ENCODE data around the gene BIRC6.
"Not testable (repeated sequence)": the region's sequence is repeated elsewhere in the genome, so short reads cannot be mapped to it uniquely, and the experiment has no call there.

Gene BIRC6, protein sequence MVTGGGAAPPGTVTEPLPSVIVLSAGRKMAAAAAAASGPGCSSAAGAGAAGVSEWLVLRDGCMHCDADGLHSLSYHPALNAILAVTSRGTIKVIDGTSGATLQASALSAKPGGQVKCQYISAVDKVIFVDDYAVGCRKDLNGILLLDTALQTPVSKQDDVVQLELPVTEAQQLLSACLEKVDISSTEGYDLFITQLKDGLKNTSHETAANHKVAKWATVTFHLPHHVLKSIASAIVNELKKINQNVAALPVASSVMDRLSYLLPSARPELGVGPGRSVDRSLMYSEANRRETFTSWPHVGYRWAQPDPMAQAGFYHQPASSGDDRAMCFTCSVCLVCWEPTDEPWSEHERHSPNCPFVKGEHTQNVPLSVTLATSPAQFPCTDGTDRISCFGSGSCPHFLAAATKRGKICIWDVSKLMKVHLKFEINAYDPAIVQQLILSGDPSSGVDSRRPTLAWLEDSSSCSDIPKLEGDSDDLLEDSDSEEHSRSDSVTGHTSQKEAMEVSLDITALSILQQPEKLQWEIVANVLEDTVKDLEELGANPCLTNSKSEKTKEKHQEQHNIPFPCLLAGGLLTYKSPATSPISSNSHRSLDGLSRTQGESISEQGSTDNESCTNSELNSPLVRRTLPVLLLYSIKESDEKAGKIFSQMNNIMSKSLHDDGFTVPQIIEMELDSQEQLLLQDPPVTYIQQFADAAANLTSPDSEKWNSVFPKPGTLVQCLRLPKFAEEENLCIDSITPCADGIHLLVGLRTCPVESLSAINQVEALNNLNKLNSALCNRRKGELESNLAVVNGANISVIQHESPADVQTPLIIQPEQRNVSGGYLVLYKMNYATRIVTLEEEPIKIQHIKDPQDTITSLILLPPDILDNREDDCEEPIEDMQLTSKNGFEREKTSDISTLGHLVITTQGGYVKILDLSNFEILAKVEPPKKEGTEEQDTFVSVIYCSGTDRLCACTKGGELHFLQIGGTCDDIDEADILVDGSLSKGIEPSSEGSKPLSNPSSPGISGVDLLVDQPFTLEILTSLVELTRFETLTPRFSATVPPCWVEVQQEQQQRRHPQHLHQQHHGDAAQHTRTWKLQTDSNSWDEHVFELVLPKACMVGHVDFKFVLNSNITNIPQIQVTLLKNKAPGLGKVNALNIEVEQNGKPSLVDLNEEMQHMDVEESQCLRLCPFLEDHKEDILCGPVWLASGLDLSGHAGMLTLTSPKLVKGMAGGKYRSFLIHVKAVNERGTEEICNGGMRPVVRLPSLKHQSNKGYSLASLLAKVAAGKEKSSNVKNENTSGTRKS (N-terminal part only)

GRCh38 chr2:32356681-32357317 is at the start of gene BIRC6:
BIRC6 (plus strand) TSS chr2:32357023; CDS start chr2:32357162, 139 bp downstream.
- DNase-seq (ENCODE audit: low spot score) = peak; percentile 96

- no peak for DNase-seq (ENCODE audit: low spot score)
Observed at GRCh38 chr2:32310577-32310976, 46.2 kb upstream of the BIRC6 start.

DNA sequence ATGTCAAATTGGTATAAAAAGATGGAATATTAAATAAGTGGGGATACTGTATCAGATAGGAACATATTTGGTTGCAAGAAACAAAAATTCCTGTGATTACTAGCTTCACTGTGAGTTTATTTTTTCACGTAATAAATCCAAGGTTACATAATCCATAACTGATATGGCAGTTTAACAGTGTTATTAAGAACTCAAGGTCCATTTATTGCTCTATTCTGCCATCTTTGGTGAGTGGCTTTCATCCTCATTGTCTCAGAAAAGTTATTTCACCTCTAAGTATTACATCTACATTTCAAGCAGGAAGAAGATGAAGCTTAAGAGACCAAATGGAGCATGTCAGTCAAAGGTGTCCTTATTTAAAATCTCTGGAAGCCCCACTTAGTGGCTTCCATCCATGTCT is 41.9 kb upstream of the BIRC6 start:
- no peak for DNase-seq (ENCODE audit: low spot score)

DNA sequence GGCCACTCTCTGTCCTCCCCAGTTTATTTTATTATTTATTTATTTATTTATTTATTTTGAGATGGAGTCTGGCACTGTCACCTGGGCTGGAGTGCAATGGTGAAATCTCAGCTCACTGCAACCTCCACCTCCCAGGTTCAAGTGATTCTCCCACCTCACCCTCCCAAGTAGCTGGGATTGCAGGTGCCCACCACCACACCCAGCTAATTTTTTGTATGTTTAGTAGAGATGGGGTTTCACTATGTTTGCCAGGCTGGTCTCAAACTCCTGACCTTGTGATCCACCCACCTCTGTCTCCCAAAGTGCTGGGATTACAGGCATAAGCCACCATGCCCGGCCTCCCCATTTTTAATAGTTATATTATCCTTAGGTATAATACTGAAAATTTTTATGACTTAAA is 28.1 kb upstream of the BIRC6 start:
- not testable (repeated sequence) for DNase-seq (ENCODE audit: low spot score)

DNA sequence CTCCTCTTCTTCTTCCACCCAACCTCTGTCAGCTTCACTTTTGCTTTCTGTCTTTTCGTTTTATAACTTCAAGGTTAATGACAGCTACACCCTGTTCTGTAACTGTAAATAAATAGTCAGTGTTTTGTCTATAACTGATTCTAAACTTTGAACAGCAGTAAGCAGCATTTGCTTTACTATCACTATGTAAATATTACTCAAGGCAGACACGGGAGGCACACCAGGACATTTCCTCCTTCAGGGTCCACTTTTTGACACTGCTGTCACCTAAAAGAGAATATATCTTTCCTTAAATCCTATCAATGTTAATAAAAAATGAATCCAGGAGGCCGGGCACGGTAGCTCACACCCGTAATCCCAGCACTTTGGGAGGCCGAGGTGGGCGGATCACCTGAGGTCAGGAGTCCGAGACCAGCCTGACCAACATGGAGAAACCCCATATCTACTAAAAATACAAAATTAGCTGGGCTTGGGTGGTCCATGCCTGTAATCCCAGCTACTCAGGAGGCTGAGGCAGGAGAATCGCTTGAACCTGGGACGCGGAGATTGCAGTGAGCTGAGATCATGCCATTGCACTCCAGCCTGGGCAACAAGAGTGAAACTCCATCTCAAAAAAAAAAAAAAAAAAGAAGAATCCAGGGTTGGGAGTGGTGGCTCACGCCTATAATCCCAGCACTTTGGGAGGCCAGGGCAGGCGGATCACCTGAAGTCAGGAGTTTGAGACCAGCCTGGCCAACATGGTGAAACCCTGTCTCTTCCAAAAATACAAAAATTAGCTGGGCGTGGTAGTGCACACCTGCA is 27.4 kb upstream of the BIRC6 start:
- DNase-seq (ENCODE audit: low spot score) = not testable (repeated sequence)

DNA sequence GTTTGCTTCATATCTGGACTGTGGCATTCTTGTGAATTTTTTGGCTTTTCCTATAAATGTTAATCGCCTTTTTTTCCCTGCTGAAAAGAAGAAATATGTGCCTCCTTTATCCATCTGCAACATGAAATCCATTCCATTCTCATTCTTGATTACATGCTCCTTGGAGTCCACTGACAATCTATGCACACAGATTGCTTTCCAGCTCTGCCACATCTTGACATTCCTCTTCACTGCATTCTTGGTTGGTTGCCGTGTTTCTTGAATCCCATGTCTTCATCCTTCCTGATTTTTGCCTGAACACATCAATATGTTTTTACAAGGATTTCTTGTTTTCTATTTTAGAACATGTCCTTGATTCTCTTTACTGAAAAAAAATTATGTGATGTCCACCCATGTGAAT is 26.7 kb upstream of the BIRC6 start:
- no peak for DNase-seq (ENCODE audit: low spot score)

GRCh38 chr2:32342801-32343200 is 14.0 kb upstream of the BIRC6 start:
- no peak for DNase-seq (ENCODE audit: low spot score)

DNA sequence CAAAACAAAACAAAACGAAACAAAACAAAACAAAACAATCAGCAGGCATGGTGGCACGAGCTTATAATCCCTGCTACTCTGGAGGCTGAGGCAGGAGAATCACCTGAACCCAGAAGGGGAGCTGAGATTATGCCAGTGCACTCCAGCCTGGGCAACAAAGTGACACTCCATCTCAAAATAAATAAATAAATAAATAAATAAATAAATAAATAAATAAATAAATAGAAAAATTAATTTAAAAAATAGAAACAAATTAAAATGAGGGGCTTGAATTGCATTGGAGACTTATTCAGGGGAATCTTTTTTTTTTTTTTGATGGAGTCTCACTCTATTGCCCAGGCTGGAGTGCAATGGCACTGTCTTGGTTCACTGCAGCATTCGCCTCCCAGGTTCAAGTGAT is 6.0 kb upstream of the BIRC6 start:
- not testable (repeated sequence) for DNase-seq (ENCODE audit: low spot score)

GRCh38 chr2:32355976-32356680 is 695 bp upstream of the BIRC6 start:
- DNase-seq (ENCODE audit: low spot score) = no peak

DNA sequence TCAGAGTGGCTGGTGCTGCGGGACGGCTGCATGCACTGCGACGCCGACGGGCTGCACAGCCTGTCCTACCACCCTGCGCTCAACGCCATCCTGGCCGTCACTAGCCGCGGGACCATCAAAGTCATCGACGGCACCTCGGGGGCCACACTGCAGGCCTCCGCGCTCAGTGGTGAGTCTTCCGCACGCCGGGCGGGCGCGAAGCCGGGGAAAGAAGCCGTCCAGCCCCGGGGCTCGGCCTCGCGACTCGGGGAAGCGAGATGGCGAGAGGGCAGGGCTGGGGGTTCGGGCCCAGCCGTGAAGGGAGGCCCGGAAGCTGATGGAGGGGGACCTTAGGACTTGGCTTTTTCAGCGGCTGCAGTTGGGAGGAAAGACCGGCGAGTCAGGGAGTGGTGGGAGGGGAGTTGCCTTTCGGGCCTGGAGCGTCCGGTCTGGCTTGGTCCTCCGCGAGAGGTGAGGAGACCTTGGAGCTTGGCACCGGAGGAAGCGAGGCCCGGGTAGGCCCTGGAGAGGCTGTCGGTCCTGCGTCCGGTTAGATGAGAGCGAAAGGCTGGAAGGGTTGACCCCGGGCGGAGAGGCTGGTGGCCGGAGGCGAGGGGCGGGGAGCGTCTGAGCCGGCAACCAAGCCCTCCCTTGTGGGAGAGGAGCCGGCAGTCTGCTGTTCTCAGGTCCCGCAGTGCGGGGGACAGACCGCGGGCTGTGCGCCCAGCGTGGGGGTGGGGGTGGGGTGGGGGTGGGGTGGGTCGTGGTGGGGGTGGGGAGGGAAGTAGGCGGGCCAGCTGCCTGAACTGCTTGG is 691 bp downstream of the BIRC6 start:
- DNase-seq (ENCODE audit: low spot score) = peak; percentile 55

DNA sequence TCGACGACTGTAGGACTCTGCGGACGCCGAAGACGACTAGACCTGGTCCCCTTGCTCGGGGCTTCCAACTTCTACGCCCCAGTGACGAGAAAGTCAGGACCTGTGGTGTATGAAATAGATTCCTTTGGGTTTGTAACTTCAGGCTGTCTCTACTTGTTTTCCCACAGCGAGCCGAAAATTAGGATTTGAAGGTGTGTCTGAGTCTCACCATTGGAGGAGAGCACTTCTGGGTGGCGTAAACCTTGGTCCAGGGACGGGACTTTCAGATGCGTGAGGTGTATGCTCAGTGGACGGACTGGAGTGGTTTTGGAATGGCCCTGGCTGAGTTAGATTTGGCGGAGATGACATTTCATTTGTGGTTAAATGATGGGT is 1.3 kb downstream of the BIRC6 start:
- no peak for DNase-seq (ENCODE audit: low spot score)

GRCh38 chr2:32360416-32360815 is 3.6 kb downstream of the BIRC6 start:
- no peak for DNase-seq (ENCODE audit: low spot score)

- DNase-seq (ENCODE audit: low spot score) = not testable (repeated sequence)
Observed at GRCh38 chr2:32362997-32363396, 6.2 kb downstream of the BIRC6 start.

- no peak for DNase-seq (ENCODE audit: low spot score)
Observed at GRCh38 chr2:32363597-32363996, 6.8 kb downstream of the BIRC6 start.

GRCh38 chr2:32364290-32364689 is 7.5 kb downstream of the BIRC6 start:
- not testable (repeated sequence) for DNase-seq (ENCODE audit: low spot score)

GRCh38 chr2:32365679-32366078 is 8.9 kb downstream of the BIRC6 start:
- not testable (repeated sequence) for DNase-seq (ENCODE audit: low spot score)

- DNase-seq (ENCODE audit: low spot score) = no peak
Observed at GRCh38 chr2:32366595-32366994, 9.8 kb downstream of the BIRC6 start.

GRCh38 chr2:32369222-32369621 is 12.4 kb downstream of the BIRC6 start:
- no peak for DNase-seq (ENCODE audit: low spot score)

DNA sequence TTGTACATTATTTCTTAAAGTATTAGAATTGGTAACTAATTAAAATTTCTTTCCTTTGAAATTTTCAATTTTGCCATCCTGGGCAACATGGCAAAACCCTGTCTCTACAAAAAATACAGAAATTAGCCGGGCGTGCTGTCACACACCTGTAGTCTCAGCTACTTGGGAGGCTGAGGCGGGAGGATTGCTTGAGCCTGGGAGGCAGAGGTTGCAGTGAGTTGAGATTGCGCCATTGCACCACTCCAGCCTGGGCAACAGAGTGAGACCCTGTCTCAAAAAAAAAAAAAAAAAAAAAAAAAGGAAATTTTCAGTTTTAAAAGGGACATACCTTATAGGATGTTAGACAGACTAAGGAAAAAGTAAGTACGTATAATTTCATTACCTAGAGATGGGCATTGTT is 14.1 kb downstream of the BIRC6 start:
- DNase-seq (ENCODE audit: low spot score) = not testable (repeated sequence)

Data from germinal center (tissue), 1 donor.